ENCODE data around the gene POU6F1. TPM values are rescaled to one million over a fixed set of nuclear protein-coding genes. Genes with fewer than 3 reads are reported as not detected.

Gene POU6F1
- total and polyA plus RNA-seq, 5 donors from 2014 or later, result 0.74 to 25.1 (median 2.5) TPM

DNA sequence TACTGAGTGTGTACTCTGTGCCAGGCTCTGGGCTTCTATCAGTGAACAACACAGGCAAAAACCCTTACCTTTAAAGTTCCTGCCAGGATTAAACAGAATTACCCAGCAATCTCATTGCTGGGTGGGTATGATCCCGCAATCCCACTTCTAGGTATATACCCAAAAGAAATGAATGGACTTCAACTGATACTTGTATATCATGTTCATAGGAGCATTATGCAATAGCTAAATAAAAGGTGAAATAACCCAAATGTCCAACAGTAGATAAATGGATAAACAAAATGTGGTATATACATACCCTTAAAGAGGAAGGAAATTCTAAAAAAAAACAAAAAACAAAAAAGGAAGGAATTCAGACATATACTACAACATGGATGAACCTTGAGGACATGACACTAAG lies 35.4 kb upstream of the POU6F1 start:
- H3K4me3 Mint-ChIP-seq, result no peak overlapping the region
- Histone ChIP-seq H3K4me1 (ENCODE audit: control insufficient read depth, insufficient read depth, low read length, poor library complexity, severe bottlenecking) (peaks cover 4% of the 10 kb centered on the region), H3K4me3 (ENCODE audit: low read depth, low read length) (no peak overlapping the region), H3K36me3 (ENCODE audit: control insufficient read depth, insufficient read depth, low read length) (no peaks in the 10 kb centered on the region), H3K9me3 (ENCODE audit: control insufficient read depth in 2 of 2, low read length in 2 of 2) (no peaks in the 10 kb centered on the region), H3K27ac (ENCODE audit: insufficient read depth, low read length, poor library complexity, severe bottlenecking) (no peak overlapping the region), H3K27me3 (ENCODE audit: control insufficient read depth, insufficient read depth, low read length) (no peaks in the 10 kb centered on the region)
- H3K36me3 Mint-ChIP-seq, result peaks cover 12% of the 10 kb centered on the region
- peaks cover 0 to 11% (median 7%) of the 10 kb centered on the region in 4 donors for H3K4me1 Mint-ChIP-seq
- no peak for ATAC-seq (ENCODE audit: low read depth in 2 of 2)
- no peaks in the 10 kb centered on the region for H3K9me3 Mint-ChIP-seq
- no peaks in the 10 kb centered on the region for H3K27me3 Mint-ChIP-seq
- no peak for DNase-seq
- peak overlapping the region in 1 of 3 donors; percentile 63 for H3K27ac Mint-ChIP-seq

DNA sequence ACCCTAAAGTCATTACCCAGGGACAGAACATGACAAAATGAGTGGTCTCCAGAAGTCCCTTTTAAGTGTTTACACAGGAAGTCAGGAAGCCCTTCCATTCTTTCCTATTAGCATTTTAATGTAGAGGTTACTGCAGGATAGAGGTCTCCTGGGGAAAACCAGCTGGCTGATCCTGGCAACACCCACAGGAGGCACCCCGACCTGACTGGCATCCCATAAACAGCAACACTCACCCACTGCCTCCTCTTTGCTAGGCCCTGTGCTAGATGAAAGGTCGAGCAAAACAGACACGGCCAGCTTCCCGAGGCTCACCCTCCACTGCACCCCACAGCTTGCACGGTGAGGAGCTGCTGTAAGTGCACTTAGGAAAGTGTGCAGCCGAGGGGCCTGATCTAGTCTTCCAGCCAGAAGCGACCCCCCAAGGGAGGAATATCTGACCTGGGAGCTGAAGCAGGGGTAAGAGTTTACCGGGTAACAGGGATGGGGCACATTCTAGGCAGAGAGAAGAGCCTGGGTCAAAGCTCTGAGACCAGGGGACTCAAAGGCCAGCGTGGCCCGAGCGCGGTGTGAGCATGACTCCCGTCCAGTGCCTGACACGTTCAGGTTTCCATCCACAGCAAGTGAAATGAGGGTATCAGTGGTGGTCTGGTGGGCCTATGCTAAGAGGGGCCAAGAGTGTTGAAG lies 29.8 kb upstream of the POU6F1 start:
- peaks cover 15 to 58% (median 40%) of the 10 kb centered on the region in 4 donors for H3K4me1 Mint-ChIP-seq
- ATAC-seq (ENCODE audit: low read depth in 2 of 2) (no peak), DNase-seq (no peak)
- H3K27ac ChIP-seq (ENCODE audit: insufficient read depth, low read length, poor library complexity, severe bottlenecking), result peak overlapping the region; percentile 75
- H3K36me3 Mint-ChIP-seq, result peaks cover 30% of the 10 kb centered on the region
- H3K9me3 Mint-ChIP-seq, result no peaks in the 10 kb centered on the region
- no peaks in the 10 kb centered on the region for H3K9me3 ChIP-seq (ENCODE audit: control insufficient read depth in 2 of 2, low read length in 2 of 2)
- H3K4me1 ChIP-seq (ENCODE audit: control insufficient read depth, insufficient read depth, low read length, poor library complexity, severe bottlenecking), result peaks cover 27% of the 10 kb centered on the region
- H3K27me3 Mint-ChIP-seq, result no peaks in the 10 kb centered on the region
- no peak overlapping the region for H3K4me3 ChIP-seq (ENCODE audit: low read depth, low read length)
- H3K27ac Mint-ChIP-seq, result peak overlapping the region; percentile 76 to 94 (median 92)
- peak overlapping the region in 2 of 4 donors; percentile 25 to 50 for H3K4me3 Mint-ChIP-seq
- H3K27me3 ChIP-seq (ENCODE audit: control insufficient read depth, insufficient read depth, low read length), result no peaks in the 10 kb centered on the region
- peaks cover 22% of the 10 kb centered on the region for H3K36me3 ChIP-seq (ENCODE audit: control insufficient read depth, insufficient read depth, low read length)

DNA sequence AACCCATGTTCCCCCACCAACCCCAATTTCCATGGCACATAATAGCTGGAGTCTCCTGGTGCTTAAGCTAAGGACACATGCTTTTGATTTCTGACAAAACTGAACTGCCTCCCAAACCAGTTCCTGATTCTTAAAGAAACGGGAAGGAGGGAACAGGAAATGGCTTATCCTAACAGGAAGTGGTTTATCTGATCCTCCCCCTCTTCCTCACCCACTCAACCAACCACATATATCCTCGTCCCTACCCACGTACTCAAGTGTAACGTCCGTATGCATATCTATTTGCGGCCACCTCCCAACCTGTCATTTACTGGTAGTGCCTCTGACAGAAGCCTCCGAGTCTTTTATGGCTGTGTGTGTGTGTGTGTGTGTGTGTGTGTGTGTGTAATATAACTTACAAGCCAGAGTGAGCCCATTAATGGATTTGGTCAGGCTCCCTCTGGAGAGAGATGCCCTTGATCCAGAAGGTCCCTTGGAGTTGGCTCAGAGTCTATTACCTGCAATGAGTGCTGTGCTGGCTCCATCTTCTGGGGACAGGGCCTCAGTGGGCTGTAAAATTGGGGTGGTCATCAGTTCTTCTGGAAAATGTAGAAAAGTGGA lies 28.5 kb upstream of the POU6F1 start:
- Mint-ChIP-seq H3K27ac (peak overlapping the region; percentile 92 to 98 (median 92)), H3K9me3 (no peaks in the 10 kb centered on the region), H3K27me3 (no peaks in the 10 kb centered on the region), H3K36me3 (peaks cover 39% of the 10 kb centered on the region), H3K4me1 (peaks cover 21 to 70% (median 51%) of the 10 kb centered on the region in 4 donors), H3K4me3 (peak overlapping the region; percentile 42 to 73 (median 55))
- H3K4me3 ChIP-seq (ENCODE audit: low read depth, low read length), result peak overlapping the region; percentile 42
- no peaks in the 10 kb centered on the region for H3K27me3 ChIP-seq (ENCODE audit: control insufficient read depth, insufficient read depth, low read length)
- peaks cover 34% of the 10 kb centered on the region for H3K36me3 ChIP-seq (ENCODE audit: control insufficient read depth, insufficient read depth, low read length)
- ATAC-seq (ENCODE audit: low read depth in 2 of 2) (peak; percentile 61 to 72), DNase-seq (peak in 2 of 3 donors; percentile 54 to 73)
- no peaks in the 10 kb centered on the region for H3K9me3 ChIP-seq (ENCODE audit: control insufficient read depth in 2 of 2, low read length in 2 of 2)
- H3K27ac ChIP-seq (ENCODE audit: insufficient read depth, low read length, poor library complexity, severe bottlenecking), result peak overlapping the region; percentile 75
- peaks cover 36% of the 10 kb centered on the region for H3K4me1 ChIP-seq (ENCODE audit: control insufficient read depth, insufficient read depth, low read length, poor library complexity, severe bottlenecking)

DNA sequence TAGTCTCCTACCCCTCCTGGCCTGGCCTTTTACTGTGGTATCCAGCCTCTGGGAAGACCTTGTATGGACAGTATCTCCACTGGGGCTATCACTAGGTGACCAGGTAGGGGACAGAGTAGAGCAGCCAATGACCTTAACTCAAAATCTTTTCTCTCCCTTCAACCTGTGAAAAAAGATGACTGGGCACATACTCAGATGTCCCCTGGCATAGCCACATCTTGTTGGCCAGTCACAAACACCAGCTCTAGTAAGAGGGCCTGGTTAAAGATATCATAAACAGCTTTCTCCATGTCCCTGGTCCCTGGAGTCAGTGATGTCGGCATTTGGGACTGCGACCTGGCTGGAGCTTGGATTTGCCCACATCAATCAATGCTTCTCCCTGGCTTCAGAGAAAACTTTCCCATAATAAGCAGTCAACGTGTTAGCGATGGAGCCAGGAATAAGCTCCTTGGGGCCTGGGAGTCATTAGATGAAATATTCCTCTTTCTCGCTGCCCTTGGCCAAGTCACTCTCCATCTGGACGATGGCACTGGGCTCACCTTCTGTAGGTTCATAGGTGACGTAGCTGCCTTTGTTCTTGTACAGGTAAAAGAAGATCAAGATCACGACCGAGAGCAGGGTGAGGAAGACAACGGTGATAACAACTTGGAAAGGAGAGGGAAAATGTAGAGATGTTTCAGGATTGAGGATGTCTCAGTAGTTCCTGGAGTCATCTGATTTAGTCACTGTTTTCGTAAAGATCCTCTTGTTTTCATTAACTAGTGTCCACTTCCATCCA lies 27.8 kb upstream of the POU6F1 start:
- ATAC-seq (ENCODE audit: low read depth in 2 of 2) (no peak), DNase-seq (no peak)
- peak overlapping the region in 3 of 4 donors; percentile 42 to 76 (median 47) for H3K4me3 Mint-ChIP-seq
- Histone ChIP-seq H3K9me3 (ENCODE audit: control insufficient read depth in 2 of 2, low read length in 2 of 2) (no peaks in the 10 kb centered on the region), H3K4me3 (ENCODE audit: low read depth, low read length) (no peak overlapping the region), H3K36me3 (ENCODE audit: control insufficient read depth, insufficient read depth, low read length) (peaks cover 41% of the 10 kb centered on the region), H3K4me1 (ENCODE audit: control insufficient read depth, insufficient read depth, low read length, poor library complexity, severe bottlenecking) (peaks cover 43% of the 10 kb centered on the region), H3K27ac (ENCODE audit: insufficient read depth, low read length, poor library complexity, severe bottlenecking) (peak overlapping the region; percentile 75), H3K27me3 (ENCODE audit: control insufficient read depth, insufficient read depth, low read length) (no peaks in the 10 kb centered on the region)
- H3K4me1 Mint-ChIP-seq, result peaks cover 24 to 74% (median 58%) of the 10 kb centered on the region in 4 donors
- H3K27me3 Mint-ChIP-seq, result no peaks in the 10 kb centered on the region
- H3K36me3 Mint-ChIP-seq, result peaks cover 44% of the 10 kb centered on the region
- H3K27ac Mint-ChIP-seq, result peak overlapping the region; percentile 92 to 98 (median 92)
- no peaks in the 10 kb centered on the region for H3K9me3 Mint-ChIP-seq

DNA sequence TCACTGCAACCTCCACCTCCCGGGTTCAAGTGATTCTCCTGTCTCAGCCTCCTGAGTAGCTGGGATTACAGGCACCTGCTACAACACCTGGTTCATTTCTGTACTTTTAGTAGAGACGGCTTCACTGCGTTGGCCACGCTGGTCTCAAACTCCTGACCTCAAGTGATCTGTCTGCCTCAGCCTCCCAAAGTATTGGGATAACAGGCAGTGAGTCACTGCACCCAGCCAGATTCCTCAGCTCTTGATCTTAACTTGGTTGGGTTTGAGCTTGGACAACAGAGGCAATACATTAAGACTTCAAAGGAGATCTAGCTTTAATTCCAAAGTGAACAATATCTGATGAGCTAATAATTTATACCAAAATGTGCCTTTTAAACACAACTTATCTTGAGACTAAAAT lies 26.4 kb upstream of the POU6F1 start:
- Histone ChIP-seq H3K4me1 (ENCODE audit: control insufficient read depth, insufficient read depth, low read length, poor library complexity, severe bottlenecking) (peaks cover 55% of the 10 kb centered on the region), H3K27ac (ENCODE audit: insufficient read depth, low read length, poor library complexity, severe bottlenecking) (no peak overlapping the region), H3K27me3 (ENCODE audit: control insufficient read depth, insufficient read depth, low read length) (no peaks in the 10 kb centered on the region), H3K4me3 (ENCODE audit: low read depth, low read length) (no peak overlapping the region), H3K36me3 (ENCODE audit: control insufficient read depth, insufficient read depth, low read length) (peaks cover 48% of the 10 kb centered on the region), H3K9me3 (ENCODE audit: control insufficient read depth in 2 of 2, low read length in 2 of 2) (no peaks in the 10 kb centered on the region)
- Mint-ChIP-seq H3K4me1 (peaks cover 28 to 84% (median 64%) of the 10 kb centered on the region in 4 donors), H3K36me3 (peaks cover 52% of the 10 kb centered on the region), H3K27ac (peak overlapping the region; percentile 51 to 69 (median 60)), H3K4me3 (peak overlapping the region in 2 of 4 donors; percentile 31 to 75), H3K27me3 (no peaks in the 10 kb centered on the region), H3K9me3 (no peaks in the 10 kb centered on the region)
- no peak for ATAC-seq (ENCODE audit: low read depth in 2 of 2)
- DNase-seq, result no peak

DNA sequence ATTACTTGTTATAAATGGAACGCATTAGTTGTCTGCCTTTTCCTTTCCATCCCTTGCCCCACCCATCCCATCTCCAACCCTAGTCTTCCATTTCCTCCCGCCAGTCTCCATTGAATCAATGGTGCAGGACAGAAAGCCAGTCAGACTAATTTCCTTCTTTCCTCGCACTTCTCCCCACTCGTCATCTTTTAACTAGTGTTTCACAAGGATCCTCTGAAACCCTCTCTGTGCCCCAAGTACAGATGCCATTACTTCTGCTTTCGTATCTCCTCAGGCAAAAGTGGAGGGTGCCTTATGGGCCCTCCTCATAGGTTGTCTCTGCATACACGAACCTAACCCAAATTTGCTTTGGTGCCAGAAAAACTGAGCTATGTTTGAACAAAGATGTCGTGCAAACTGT lies 25.0 kb upstream of the POU6F1 start:
- H3K36me3 Mint-ChIP-seq, result peaks cover 49% of the 10 kb centered on the region
- Histone ChIP-seq H3K27ac (ENCODE audit: insufficient read depth, low read length, poor library complexity, severe bottlenecking) (peak overlapping the region; percentile 52), H3K36me3 (ENCODE audit: control insufficient read depth, insufficient read depth, low read length) (peaks cover 48% of the 10 kb centered on the region), H3K9me3 (ENCODE audit: control insufficient read depth in 2 of 2, low read length in 2 of 2) (no peaks in the 10 kb centered on the region), H3K4me3 (ENCODE audit: low read depth, low read length) (peak overlapping the region; percentile 14), H3K27me3 (ENCODE audit: control insufficient read depth, insufficient read depth, low read length) (no peaks in the 10 kb centered on the region), H3K4me1 (ENCODE audit: control insufficient read depth, insufficient read depth, low read length, poor library complexity, severe bottlenecking) (peaks cover 53% of the 10 kb centered on the region)
- H3K4me3 Mint-ChIP-seq, result peak overlapping the region; percentile 3 to 75 (median 58)
- DNase-seq (no peak), ATAC-seq (ENCODE audit: low read depth in 2 of 2) (no peak)
- peak overlapping the region in 1 of 3 donors; percentile 15 for H3K27ac Mint-ChIP-seq
- H3K4me1 Mint-ChIP-seq, result peaks cover 28 to 84% (median 69%) of the 10 kb centered on the region in 4 donors
- H3K27me3 Mint-ChIP-seq, result peaks cover 7% of the 10 kb centered on the region
- no peaks in the 10 kb centered on the region for H3K9me3 Mint-ChIP-seq

DNA sequence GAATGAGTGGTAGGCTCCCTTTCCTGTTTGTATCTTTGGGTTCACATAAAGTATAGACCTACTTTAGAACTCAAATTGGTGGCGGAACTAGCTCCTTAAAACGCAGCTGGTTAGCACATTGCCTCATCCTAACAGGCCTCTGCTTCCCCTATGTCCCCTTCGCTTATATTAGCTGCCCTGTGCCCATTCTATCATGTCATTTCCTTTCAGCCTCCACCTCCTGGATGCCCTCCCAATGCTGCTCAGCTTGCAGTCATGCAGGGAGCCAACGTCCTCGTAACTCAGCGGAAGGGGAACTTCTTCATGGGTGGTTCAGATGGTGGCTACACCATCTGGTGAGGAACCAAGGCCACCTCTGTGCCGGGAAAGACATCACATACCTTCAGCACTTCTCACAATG lies 24.3 kb upstream of the POU6F1 start:
- no peaks in the 10 kb centered on the region for H3K27me3 ChIP-seq (ENCODE audit: control insufficient read depth, insufficient read depth, low read length)
- peaks cover 22 to 79% (median 65%) of the 10 kb centered on the region in 4 donors for H3K4me1 Mint-ChIP-seq
- peak overlapping the region; percentile 52 for H3K27ac ChIP-seq (ENCODE audit: insufficient read depth, low read length, poor library complexity, severe bottlenecking)
- H3K36me3 ChIP-seq (ENCODE audit: control insufficient read depth, insufficient read depth, low read length), result peaks cover 48% of the 10 kb centered on the region
- peak overlapping the region; percentile 57 to 90 (median 70) for H3K4me3 Mint-ChIP-seq
- ATAC-seq (ENCODE audit: low read depth in 2 of 2) (no peak), DNase-seq (no peak)
- H3K4me1 ChIP-seq (ENCODE audit: control insufficient read depth, insufficient read depth, low read length, poor library complexity, severe bottlenecking), result peaks cover 48% of the 10 kb centered on the region
- H3K36me3 Mint-ChIP-seq, result peaks cover 49% of the 10 kb centered on the region
- H3K9me3 ChIP-seq (ENCODE audit: control insufficient read depth in 2 of 2, low read length in 2 of 2), result no peaks in the 10 kb centered on the region
- no peak overlapping the region for H3K4me3 ChIP-seq (ENCODE audit: low read depth, low read length)
- H3K9me3 Mint-ChIP-seq, result no peaks in the 10 kb centered on the region
- peaks cover 9% of the 10 kb centered on the region for H3K27me3 Mint-ChIP-seq
- H3K27ac Mint-ChIP-seq, result peak overlapping the region; percentile 60 to 79 (median 69)
